Type B pancreatic cell (in vitro differentiated cells): ENCODE measurements around the gene ST6GALNAC2. TPM values are rescaled to one million over a fixed set of nuclear protein-coding genes. Genes with fewer than 3 reads are reported as not detected.
A peak's percentile ranks its signal among the peaks of the same experiment; 100 is the strongest.
"Not testable (repeated sequence)": the region's sequence is repeated elsewhere in the genome, so short reads cannot be mapped to it uniquely, and the experiment has no call there.

Experiments used
- DNase-seq: peaks from one replicate; pipeline ENCODE4 v3.0.0; 2021; ENCODE audit warnings: mixed read lengths; ENCODE audit not compliant: unreplicated experiment; ENCODE audit errors: extremely low spot score
- H3K27ac Mint-ChIP-seq: 2 replicates; pipeline ENCODE4 v1.8.0; 2021; ENCODE audit warnings: mild to moderate bottlenecking, mixed read lengths
- H3K27me3 Mint-ChIP-seq: 2 replicates; pipeline ENCODE4 v1.8.0; 2021; ENCODE audit warnings: mixed read lengths
- H3K36me3 Mint-ChIP-seq: 2 replicates; pipeline ENCODE4 v1.8.0; 2021; ENCODE audit warnings: mixed read lengths
- H3K4me1 Mint-ChIP-seq: one replicate; pipeline ENCODE4 v1.8.0; 2021; ENCODE audit warnings: mixed read lengths; ENCODE audit not compliant: unreplicated experiment
- H3K4me3 Mint-ChIP-seq: 2 replicates; pipeline ENCODE4 v1.8.0; 2021; ENCODE audit warnings: mild to moderate bottlenecking, mixed read lengths
- H3K9me3 Mint-ChIP-seq: 2 replicates; pipeline ENCODE4 v1.8.0; 2021; ENCODE audit warnings: mixed read lengths
- total RNA-seq: library from RNA; stranded (reverse); gene quantifications from 2 replicates; pipeline ENCODE4 v1.2.1, GENCODE V29; 2021; ENCODE audit warnings: low replicate concordance
- TF ChIP-seq, protein P1 (sequence below): fragments of 200-600 bp; sonication (generic); conservative IDR thresholded peaks from 2 replicates; pipeline ENCODE4 v1.5.0; 2021; ENCODE audit warnings: antibody characterized with exemption, mild to moderate bottlenecking

ST6GALNAC2 gene
- total RNA-seq, 1 donor from 2014 or later: 4.3 TPM

DNA sequence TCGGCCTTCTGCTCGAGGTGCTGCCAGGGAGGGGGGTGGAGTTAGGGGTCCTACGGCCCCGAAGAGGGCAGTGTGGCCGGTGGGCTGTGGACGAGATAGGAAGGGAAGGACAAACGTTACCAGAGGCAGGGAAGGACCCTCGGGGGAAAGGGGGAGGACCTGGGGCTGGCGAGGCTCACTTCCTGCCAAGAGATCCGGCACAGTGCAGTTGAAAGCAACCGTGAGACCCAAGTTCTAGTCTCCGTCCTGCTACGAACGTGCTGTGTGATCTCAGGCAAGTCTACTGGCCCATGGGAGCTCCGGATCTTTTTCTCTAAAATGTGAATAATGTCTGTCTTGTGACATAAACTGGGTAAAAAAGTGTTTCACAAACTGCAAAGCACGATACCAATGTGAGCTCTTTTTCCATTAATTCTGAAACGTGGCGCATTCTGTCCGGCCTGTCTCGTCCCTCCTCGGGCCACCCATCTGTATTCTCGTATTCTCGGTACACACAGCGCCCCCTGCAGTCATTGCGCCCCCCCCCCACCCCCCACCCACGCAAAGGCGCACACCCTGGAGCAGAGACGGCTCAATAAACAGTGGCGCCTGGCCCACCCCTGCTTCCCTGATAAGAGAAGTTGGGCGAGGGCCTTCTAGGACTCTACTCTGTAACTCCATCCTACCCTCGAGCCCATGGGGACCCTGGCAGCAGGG is 57.0 kb downstream of the ST6GALNAC2 start:
- Mint-ChIP-seq H3K4me1 (peaks cover 41% of the 10 kb centered on the region), H3K36me3 (no peaks in the 10 kb centered on the region), H3K27me3 (peaks cover 15% of the 10 kb centered on the region), H3K4me3 (no peak overlapping the region), H3K27ac (no peak overlapping the region), H3K9me3 (no peaks in the 10 kb centered on the region)
- TF ChIP-seq, protein P1, sequence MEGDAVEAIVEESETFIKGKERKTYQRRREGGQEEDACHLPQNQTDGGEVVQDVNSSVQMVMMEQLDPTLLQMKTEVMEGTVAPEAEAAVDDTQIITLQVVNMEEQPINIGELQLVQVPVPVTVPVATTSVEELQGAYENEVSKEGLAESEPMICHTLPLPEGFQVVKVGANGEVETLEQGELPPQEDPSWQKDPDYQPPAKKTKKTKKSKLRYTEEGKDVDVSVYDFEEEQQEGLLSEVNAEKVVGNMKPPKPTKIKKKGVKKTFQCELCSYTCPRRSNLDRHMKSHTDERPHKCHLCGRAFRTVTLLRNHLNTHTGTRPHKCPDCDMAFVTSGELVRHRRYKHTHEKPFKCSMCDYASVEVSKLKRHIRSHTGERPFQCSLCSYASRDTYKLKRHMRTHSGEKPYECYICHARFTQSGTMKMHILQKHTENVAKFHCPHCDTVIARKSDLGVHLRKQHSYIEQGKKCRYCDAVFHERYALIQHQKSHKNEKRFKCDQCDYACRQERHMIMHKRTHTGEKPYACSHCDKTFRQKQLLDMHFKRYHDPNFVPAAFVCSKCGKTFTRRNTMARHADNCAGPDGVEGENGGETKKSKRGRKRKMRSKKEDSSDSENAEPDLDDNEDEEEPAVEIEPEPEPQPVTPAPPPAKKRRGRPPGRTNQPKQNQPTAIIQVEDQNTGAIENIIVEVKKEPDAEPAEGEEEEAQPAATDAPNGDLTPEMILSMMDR: no peak
- DNase-seq: no peak

DNA sequence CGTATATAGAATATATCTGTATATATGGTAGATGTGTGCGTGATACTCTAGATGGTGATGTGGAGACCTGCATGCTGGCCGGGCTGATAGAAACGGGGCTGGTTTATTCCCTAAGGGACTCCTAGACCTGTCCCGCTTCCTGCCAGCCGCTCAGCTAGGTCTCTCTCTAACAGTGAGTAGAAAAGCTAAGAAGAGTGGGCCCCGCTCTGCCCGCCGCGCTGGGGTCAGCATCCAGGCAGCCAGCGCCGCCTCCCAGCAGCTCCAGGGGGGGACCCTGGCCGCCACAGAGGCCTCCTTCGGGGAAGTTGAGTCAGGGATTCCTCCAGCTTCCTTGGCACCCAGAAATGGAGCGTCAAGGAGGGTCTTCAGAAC is 57.5 kb downstream of the ST6GALNAC2 start:
- no peaks in the 10 kb centered on the region for H3K36me3 Mint-ChIP-seq
- H3K9me3 Mint-ChIP-seq: no peaks in the 10 kb centered on the region
- peaks cover 17% of the 10 kb centered on the region for H3K27me3 Mint-ChIP-seq
- H3K4me3 Mint-ChIP-seq: peak overlapping the region; percentile 63
- no peak for DNase-seq
- peaks cover 42% of the 10 kb centered on the region for H3K4me1 Mint-ChIP-seq
- TF ChIP-seq, protein P1: no peak
- H3K27ac Mint-ChIP-seq: no peak overlapping the region

DNA sequence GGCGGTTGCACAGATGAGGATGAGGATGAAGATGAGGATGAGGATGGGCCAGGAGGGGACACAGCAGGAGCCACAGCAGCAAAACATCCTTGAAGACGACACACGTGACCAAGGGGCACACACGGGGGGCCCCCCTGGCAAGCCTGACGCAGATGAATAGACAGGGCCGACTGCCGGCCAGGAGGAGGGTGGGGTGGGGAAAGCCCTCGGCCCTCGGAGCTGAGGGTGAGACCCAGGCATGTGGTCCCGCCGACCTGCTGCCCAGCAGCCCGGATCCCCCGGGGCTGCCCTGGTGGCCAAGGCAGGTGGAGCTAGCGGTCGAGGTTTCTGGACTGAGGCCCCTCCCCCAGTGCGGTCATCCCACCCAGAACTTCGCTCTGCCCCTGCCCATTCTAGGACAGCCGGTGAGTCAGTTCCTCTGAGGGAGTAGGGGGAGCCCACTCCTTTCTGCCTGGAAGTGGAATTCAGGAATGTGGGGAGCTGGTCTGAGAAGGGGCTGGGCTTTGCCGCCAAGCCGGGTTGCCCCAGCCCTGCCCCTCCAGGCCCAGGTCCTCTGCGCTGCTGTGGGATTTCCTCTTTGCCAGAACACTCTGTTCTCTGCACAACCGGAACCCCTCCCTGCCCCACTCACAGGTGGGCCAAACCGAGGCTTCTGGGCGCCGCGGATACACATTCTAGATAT is 58.1 kb downstream of the ST6GALNAC2 start:
- Mint-ChIP-seq H3K9me3 (no peaks in the 10 kb centered on the region), H3K4me3 (peak overlapping the region; percentile 57), H3K36me3 (no peaks in the 10 kb centered on the region), H3K4me1 (peaks cover 40% of the 10 kb centered on the region), H3K27ac (no peak overlapping the region), H3K27me3 (peaks cover 20% of the 10 kb centered on the region)
- no peak for DNase-seq
- TF ChIP-seq, protein P1: peak; percentile 54

DNA sequence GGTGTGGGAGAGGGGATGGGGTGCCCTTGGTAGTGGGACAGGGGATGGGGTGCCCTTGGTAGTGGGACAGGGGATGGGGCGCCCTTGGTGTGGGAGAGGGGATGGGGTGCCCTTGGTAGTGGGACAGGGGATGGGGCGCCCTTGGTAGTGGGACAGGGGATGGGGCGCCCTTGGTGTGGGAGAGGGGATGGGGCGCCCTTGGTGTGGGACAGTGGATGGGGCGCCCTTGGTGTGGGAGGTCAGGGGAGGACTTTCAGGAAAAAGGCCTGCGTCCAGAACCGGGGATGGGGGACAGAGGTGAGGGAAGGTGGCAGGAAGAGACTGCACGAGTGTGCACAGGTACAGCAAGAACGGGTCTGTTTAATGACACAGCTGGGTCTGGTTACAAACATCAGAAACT is 58.6 kb downstream of the ST6GALNAC2 start:
- not testable (repeated sequence) for H3K9me3 Mint-ChIP-seq, H3K36me3 Mint-ChIP-seq, DNase-seq, H3K27ac Mint-ChIP-seq
- Mint-ChIP-seq H3K4me1 (peaks cover 37% of the 10 kb centered on the region), H3K4me3 (peak overlapping the region; percentile 57), H3K27me3 (peaks cover 19% of the 10 kb centered on the region)

DNA sequence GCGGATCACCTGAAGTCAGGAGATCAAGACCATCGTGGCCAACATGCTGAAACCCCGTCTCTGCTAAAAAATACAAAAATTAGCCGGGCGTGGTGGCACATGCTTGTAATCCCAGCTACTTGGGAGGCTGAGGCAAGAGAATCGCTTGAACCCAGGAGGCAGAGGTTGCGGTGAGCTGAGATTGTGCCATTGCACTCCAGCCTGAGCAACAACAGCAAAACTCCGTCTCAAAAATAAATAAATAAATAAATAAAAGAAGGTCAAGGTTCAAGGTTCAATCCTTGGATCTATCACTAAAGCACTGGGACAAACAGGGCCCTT is 60.2 kb downstream of the ST6GALNAC2 start:
- H3K36me3 Mint-ChIP-seq, H3K4me3 Mint-ChIP-seq, H3K27ac Mint-ChIP-seq, DNase-seq, H3K9me3 Mint-ChIP-seq: not testable (repeated sequence)
- Mint-ChIP-seq H3K27me3 (peaks cover 26% of the 10 kb centered on the region), H3K4me1 (peaks cover 33% of the 10 kb centered on the region)

DNA sequence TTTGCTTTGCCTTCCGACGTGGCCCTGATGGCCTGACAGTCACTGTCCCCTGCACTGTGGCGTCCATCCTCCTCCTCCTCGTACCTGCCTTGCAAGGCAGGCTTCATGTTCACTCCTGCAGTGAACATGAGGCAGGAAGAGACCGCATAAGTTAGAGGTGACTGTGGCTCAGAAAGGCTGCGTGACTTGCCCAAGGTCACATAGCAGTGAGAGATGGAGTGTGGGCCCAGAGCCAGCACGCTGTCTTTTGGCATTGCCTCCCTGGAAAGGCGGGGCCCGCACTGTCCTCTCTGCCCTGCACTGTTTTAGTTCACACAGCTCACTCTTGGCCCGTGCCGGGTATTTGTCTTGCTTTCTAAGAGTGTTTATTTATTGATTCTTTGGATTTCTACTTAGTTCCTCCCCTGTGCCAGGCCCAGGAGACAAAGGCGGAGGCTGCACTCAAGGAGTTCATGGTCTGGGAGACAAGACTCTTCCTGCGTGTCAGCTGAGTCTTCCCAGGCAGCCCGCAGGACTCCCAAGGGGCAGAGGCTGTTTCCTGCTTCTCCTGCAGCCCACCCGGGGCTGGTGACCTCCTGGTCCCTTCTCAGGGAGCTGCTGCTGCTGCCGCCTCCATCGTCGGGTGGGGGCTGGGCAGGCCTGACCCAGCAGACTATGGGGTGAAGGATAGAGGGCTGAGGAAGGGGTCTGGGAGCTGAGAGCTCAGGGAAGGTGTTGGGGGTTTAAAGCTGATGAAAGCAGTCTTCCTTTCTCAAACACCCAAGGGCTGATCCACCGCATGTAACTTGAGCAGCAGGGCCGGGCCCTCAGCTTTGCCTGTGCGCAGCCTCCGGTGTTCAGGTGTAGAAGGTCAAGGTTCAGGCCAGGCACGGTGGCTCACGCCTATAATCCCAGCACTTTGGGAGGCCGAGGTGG is 60.8 kb downstream of the ST6GALNAC2 start:
- H3K36me3 Mint-ChIP-seq: no peaks in the 10 kb centered on the region
- H3K9me3 Mint-ChIP-seq: no peaks in the 10 kb centered on the region
- TF ChIP-seq, protein P1: no peak
- no peak for DNase-seq
- peak overlapping the region; percentile 75 for H3K27ac Mint-ChIP-seq
- peak overlapping the region; percentile 14 for H3K4me3 Mint-ChIP-seq
- peaks cover 28% of the 10 kb centered on the region for H3K4me1 Mint-ChIP-seq
- H3K27me3 Mint-ChIP-seq: peaks cover 32% of the 10 kb centered on the region
